Cardiac ventricle fibroblast (primary cell): Measurements from ENCODE around the gene OR5K1. TPM values are rescaled to one million over a fixed set of nuclear protein-coding genes. Genes with fewer than 3 reads are reported as not detected.

Experiments
- total RNA-seq: library from RNA; depleted of rRNA; stranded (reverse); fragments of >200 nt; gene quantifications from 2 replicates; pipeline ENCODE4 v1.2.3, GENCODE V29; 2015

Gene OR5K1
- not detected in 2 replicates for total RNA-seq

GRCh38 chr3:98462901-98463300 is at the start of gene OR5K1:
OR5K1 (plus strand) TSS chr3:98463201; CDS start chr3:98469577, 6,376 bp downstream.

DNA sequence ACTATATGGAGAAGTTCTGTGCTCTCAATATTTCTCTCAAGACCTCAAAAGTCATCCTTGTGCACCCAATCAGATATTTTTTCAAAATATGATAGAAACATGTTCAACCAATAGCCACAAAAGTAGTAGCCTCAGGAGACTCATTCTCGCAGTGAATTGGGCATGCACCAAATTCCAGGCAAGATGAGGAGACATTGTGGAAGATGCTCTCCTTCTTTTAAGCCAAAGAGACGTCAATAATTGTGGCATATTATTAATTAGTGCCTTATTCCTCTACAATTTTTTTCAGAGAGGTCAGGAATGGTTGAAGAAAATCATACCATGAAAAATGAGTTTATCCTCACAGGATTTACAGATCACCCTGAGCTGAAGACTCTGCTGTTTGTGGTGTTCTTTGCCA is 34.4 kb downstream of the OR5K1 start, which contains the start of gene OR5K2:
Gene OR5K2 (plus strand): TSS at position 301 of the 400 bp plus-strand sequence. CDS start 0 bp downstream, at position 301.

Other genes with a start within 250 kb of the OR5K1 start
- not detected in 2 replicates for gene OR5H6, start 199.0 kb upstream of the OR5K1 start, total RNA-seq
- gene OR5H2, start 180.7 kb upstream of the OR5K1 start, total RNA-seq, result not detected in 2 replicates
- gene OR5K4, start 109.3 kb upstream of the OR5K1 start, total RNA-seq, result not detected in 2 replicates
- gene OR5K3, start 72.5 kb upstream of the OR5K1 start, total RNA-seq, result not detected in 2 replicates
- not detected in 2 replicates for gene OR5K2, start 34.5 kb downstream of the OR5K1 start, total RNA-seq
- gene CLDND1, start 59.7 kb downstream of the OR5K1 start, total RNA-seq, result 52.7 and 53.2 TPM in 2 replicates
- gene GPR15, start 68.8 kb downstream of the OR5K1 start, total RNA-seq, result not detected in 2 replicates
- gene CPOX, start 130.4 kb downstream of the OR5K1 start, total RNA-seq, result 37.1 and 48.7 TPM in 2 replicates